Tongue (tissue), 2 donors: ENCODE results near the gene SLC35B1. TPM values are rescaled to one million over a fixed set of nuclear protein-coding genes. Genes with fewer than 3 reads are reported as not detected.

Experiments used
- DNase-seq: peaks from one replicate; pipeline ENCODE4 v3.0.0-alpha.2; 2015
- total RNA-seq: library from RNA; depleted of rRNA; stranded (reverse); fragments of >200 nt; gene quantifications from one replicate; pipeline ENCODE4 v1.2.3, GENCODE V29; 2014

The SLC35B1 gene
- total RNA-seq, 1 donor from 2014 or later: 41.6 TPM

- no peak for DNase-seq
Observed at GRCh38 chr17:49670002-49670401, 37.8 kb downstream of the SLC35B1 start.

GRCh38 chr17:49667854-49668253 is 39.9 kb downstream of the SLC35B1 start:
- no peak for DNase-seq

- no peak for DNase-seq
Observed at GRCh38 chr17:49664706-49665211, 43.0 kb downstream of the SLC35B1 start.

- DNase-seq: no peak
Observed at GRCh38 chr17:49659661-49660382, 47.9 kb downstream of the SLC35B1 start.

- DNase-seq: no peak
Observed at GRCh38 chr17:49656247-49656646, 51.5 kb downstream of the SLC35B1 start.

Other genes starting within 250 kb of the SLC35B1 start
- gene NGFR, start 212.7 kb downstream of the SLC35B1 start, total RNA-seq: 59.2 TPM
- 1.8 TPM for gene NXPH3, start 132.1 kb downstream of the SLC35B1 start, total RNA-seq
- 131 TPM for gene SPOP, start 29.9 kb downstream of the SLC35B1 start, total RNA-seq
- gene FAM117A, start 56.2 kb upstream of the SLC35B1 start, total RNA-seq: 7.8 TPM
- 58.1 TPM for gene KAT7, start 80.7 kb upstream of the SLC35B1 start, total RNA-seq
- not detected for gene TAC4, start 140.1 kb upstream of the SLC35B1 start, total RNA-seq